Tibial nerve (tissue), 3 donors: ENCODE results near the gene NINJ2.

Experiments
- CTCF ChIP-seq, 5 experiments: fragments of 200-600 bp in 3 of 5; fragments of 450-650 bp in 2 of 5; sonication (generic) in 3 of 5; IDR thresholded peaks; one replicate each; pipeline ENCODE4 v1.5.1; 2016 to 2019; ENCODE audit warnings: antibody characterized with exemption in 5 of 5, mild to moderate bottlenecking in 3 of 5, moderate library complexity in 2 of 5
- POLR2A ChIP-seq, 2 donors: fragments of 450-650 bp; IDR thresholded peaks; one replicate each; pipeline ENCODE4 v1.6.1; 2017; ENCODE audit warnings: antibody characterized with exemption in 2 of 2, mild to moderate bottlenecking in 2 of 2, moderate library complexity in 2 of 2

- TF ChIP-seq CTCF (IDR thresholded peaks at IDR 0.05), result no peak
- no peak for TF ChIP-seq POLR2A (IDR thresholded peaks at IDR 0.05)
These were observed 98.1 kb downstream of the NINJ2 start for GRCh38 chr12:565161-565560.
